ENCODE results near the gene CEACAM20. TPM values are rescaled to one million over a fixed set of nuclear protein-coding genes. Genes with fewer than 3 reads are reported as not detected.

The CEACAM20 gene
- total and polyA plus RNA-seq, 2 experiments from 2014 or later = not detected

GRCh38 chr19:44499962-44500949, 29.2 kb downstream of the CEACAM20 start, which contains the start of gene ZNF180 (continued):
- TF ChIP-seq POLR2AphosphoS5 (IDR thresholded peaks at IDR 0.05; ENCODE audit: low read depth) (peak; percentile 86; the same call in 1 of the 2 replicates), ZNF331 (CRISPR knock-in tag; IDR thresholded peaks at IDR 0.05; ENCODE audit: low read depth) (no peak), ZNF462 (CRISPR knock-in tag; IDR thresholded peaks at IDR 0.05) (no peak), ZNF114 (CRISPR knock-in tag; IDR thresholded peaks at IDR 0.05) (no peak), CREB1 (CRISPR knock-in tag; IDR thresholded peaks at IDR 0.05; ENCODE audit: low read depth) (peak; percentile 97), EZH2phosphoT487 (IDR thresholded peaks at IDR 0.05; ENCODE audit: unreplicated experiment) (no peak)

- Mint-ChIP-seq H3K4me1 (peaks cover 11% of the 10 kb centered on the region), H3K27ac (peak overlapping the region; percentile 82), H3K9me3 (peaks cover 75% of the 10 kb centered on the region), H3K4me3 (peak overlapping the region; percentile 96), H3K27me3 (ENCODE audit: insufficient read depth, low read depth, poor library complexity) (peaks cover 23% of the 10 kb centered on the region), H3K36me3 (ENCODE audit: low read depth) (peaks cover 55% of the 10 kb centered on the region)
- no peaks in the 10 kb centered on the region for H3F3A ChIP-seq (replicated peaks; ENCODE audit: low read depth)
- peaks cover 18% of the 10 kb centered on the region for H3K36me3 ChIP-seq (ENCODE audit: insufficient read depth)
- peaks cover 52% of the 10 kb centered on the region for H3K79me2 ChIP-seq (replicated peaks; ENCODE audit: insufficient read depth)
- peak overlapping the region; percentile 99 for H3K4me3 ChIP-seq
- H2AFZ ChIP-seq = peak overlapping the region; percentile 99
- DNase-seq (ENCODE audit: low spot score) (peak; percentile 66), ATAC-seq (peak; percentile 32)
- H4K20me1 ChIP-seq (replicated peaks; ENCODE audit: insufficient read depth) = no peaks in the 10 kb centered on the region; the same call in none of the 2 replicates
- H3K4me1 ChIP-seq (ENCODE audit: insufficient read depth) = no peaks in the 10 kb centered on the region
- H3K9me2 ChIP-seq (ENCODE audit: insufficient read depth) = no peaks in the 10 kb centered on the region; the same call in 1 of the 2 replicates
- H3K4me2 ChIP-seq = peak overlapping the region; percentile 98
- peak overlapping the region; percentile 84; the same call in 1 of the 2 replicates for H3K27ac ChIP-seq (ENCODE audit: low read depth)
- TF ChIP-seq EZH2phosphoT487 (IDR thresholded peaks at IDR 0.05; ENCODE audit: unreplicated experiment) (no peak), CTCF (conservative IDR thresholded peaks at IDR 0.05; ENCODE audit: low read depth in 2 of 2) (peak; percentile 39 to 57; a peak in 3 of 4 replicates)
- no peaks in the 10 kb centered on the region for H3K27me3 ChIP-seq (ENCODE audit: insufficient read depth)
These were observed 29.9 kb downstream of the CEACAM20 start for GRCh38 chr19:44499559-44499958.

All from GM23338 (cell line).